KOPT-K1 (cell line): ENCODE results near the gene SLC7A14.

Experiments
- H3K27ac ChIP-seq: fragments of 200-600 bp; sonication (generic); 2 replicates; pipeline ENCODE4 v1.5.1; 2016; ENCODE audit warnings: antibody characterized with exemption, mild to moderate bottlenecking, low read depth, low read length; ENCODE audit not compliant: poor library complexity, severe bottlenecking
- H3K36me3 ChIP-seq: fragments of 200-600 bp; sonication (generic); 2 replicates; pipeline ENCODE4 v1.5.1; 2017; ENCODE audit warnings: antibody characterized with exemption, mild to moderate bottlenecking, low read length, moderate library complexity; ENCODE audit not compliant: insufficient read depth
- H3K9me3 ChIP-seq: fragments of 200-600 bp; sonication (generic); 2 replicates; pipeline ENCODE4 v1.5.1; 2017; ENCODE audit warnings: antibody characterized with exemption, low read length, mild to moderate bottlenecking; ENCODE audit not compliant: insufficient read depth, poor library complexity, severe bottlenecking

Gene SLC7A14

GRCh38 chr3:170531657-170532335 lies 54.1 kb downstream of the SLC7A14 start:
- Histone ChIP-seq H3K36me3 (no peaks in the 10 kb centered on the region), H3K9me3 (no peaks in the 10 kb centered on the region), H3K27ac (no peak overlapping the region)

DNA sequence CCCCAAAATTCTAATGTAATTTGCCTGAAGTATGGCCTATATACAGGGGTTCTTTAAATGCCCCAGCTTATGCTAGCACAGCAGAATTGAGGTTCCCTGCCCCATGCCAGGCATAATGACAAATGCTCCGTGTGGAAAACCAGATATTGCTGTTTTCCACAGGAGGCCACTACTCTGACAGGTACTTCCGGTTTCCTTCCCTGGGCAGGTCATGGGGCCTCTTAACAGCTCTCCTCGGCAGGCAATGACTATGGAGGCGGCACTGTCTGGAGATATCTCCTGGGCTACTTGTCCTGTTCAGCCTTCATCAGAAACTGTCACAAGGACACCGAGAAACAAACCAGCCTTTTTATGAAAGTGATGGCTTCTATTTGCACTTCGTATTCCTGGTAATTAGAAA lies 54.8 kb downstream of the SLC7A14 start:
- H3K9me3 ChIP-seq, result no peaks in the 10 kb centered on the region
- H3K27ac ChIP-seq, result no peak overlapping the region
- H3K36me3 ChIP-seq, result no peaks in the 10 kb centered on the region

- no peaks in the 10 kb centered on the region for H3K36me3 ChIP-seq
- no peak overlapping the region for H3K27ac ChIP-seq
- H3K9me3 ChIP-seq, result no peaks in the 10 kb centered on the region
Measured at GRCh38 chr3:170529912-170530311, 56.0 kb downstream of the SLC7A14 start.

DNA sequence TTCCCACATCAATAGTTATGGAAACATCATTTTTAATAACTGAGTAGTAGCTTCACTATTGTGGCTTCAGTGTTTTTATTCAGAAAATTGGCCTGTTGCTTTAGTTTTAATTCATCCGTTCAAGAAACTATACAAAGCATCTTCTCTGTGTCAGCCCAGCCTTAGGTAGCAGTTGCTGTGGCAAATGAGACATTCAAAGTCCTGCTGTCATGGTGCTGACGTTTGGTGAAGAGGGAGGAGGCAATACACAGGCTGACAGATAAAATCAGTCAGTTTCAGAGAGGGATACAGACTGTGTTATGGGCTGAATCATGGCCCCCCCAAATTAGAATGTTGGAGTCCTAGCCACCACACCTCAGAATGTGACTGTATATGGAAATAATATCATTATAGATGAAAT lies 56.5 kb downstream of the SLC7A14 start:
- Histone ChIP-seq H3K27ac (no peak overlapping the region), H3K36me3 (no peaks in the 10 kb centered on the region), H3K9me3 (no peaks in the 10 kb centered on the region)

GRCh38 chr3:170528726-170529125 lies 57.1 kb downstream of the SLC7A14 start:
- Histone ChIP-seq H3K9me3 (no peaks in the 10 kb centered on the region), H3K36me3 (no peaks in the 10 kb centered on the region), H3K27ac (no peak overlapping the region)

DNA sequence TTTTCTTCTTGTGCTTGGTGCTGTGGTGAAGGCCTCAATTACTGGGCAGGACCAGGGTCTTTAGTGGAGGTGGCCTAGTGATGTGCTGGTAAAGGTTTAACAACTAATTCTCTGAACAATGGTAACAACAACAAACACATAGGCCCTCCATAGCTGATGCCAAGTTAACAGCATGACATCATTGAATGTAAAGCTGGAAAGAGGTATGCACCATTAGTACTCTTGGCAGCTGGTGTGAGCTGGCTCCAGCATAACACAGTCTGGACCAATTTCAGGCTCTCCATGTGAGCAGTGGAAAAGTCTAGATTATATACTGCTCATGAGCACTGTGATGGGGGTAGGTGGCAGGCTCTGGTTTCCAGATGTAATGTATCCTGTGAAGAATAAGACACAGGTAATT lies 61.8 kb downstream of the SLC7A14 start:
- H3K36me3 ChIP-seq, result no peaks in the 10 kb centered on the region
- no peaks in the 10 kb centered on the region for H3K9me3 ChIP-seq
- no peak overlapping the region for H3K27ac ChIP-seq

- Histone ChIP-seq H3K27ac (no peak overlapping the region), H3K9me3 (no peaks in the 10 kb centered on the region)
Measured at GRCh38 chr3:170523248-170523647, 62.6 kb downstream of the SLC7A14 start.

GRCh38 chr3:170522201-170522600 lies 63.7 kb downstream of the SLC7A14 start:
- Histone ChIP-seq H3K27ac (no peak overlapping the region), H3K36me3 (no peaks in the 10 kb centered on the region), H3K9me3 (no peaks in the 10 kb centered on the region)

More at GRCh38 chr3:170523248-170523647, 62.6 kb downstream of the SLC7A14 start:
- no peaks in the 10 kb centered on the region for H3K36me3 ChIP-seq

GRCh38 chr3:170520996-170521395 lies 64.9 kb downstream of the SLC7A14 start:
- H3K36me3 ChIP-seq, result no peaks in the 10 kb centered on the region
- no peaks in the 10 kb centered on the region for H3K9me3 ChIP-seq
- no peak overlapping the region for H3K27ac ChIP-seq

DNA sequence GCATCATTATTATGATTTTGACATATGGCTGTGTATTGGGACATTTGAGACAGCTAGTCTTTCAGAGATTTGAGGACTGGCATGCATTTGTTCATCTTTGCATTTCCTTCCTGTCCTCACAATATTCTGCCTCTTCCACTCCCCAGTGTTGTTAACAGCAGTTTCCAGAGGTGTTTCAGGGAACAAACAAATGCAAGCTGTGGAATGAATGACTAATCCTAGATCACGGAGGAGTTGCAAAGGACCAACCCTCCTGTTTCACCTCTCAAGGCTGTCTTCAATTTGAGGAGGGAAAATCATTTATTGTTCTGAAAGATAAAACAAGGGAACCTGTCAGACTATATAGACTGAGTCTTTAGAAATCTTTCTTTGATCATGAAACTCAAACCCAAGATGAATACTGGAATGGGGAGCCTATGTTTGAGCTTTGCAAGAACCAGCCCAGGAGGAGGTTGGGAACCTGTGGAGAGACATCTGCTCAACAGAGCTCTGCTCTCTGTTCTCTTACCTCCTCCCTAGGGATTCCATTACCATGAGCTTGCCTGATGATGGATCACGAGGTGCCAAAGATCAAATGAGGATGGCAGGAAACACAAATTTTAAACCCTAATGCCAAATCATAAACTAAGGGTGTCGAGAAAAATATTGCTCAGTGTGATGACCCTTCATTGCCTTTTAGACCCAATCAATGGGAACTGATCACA lies 68.5 kb downstream of the SLC7A14 start:
- H3K36me3 ChIP-seq, result no peaks in the 10 kb centered on the region

DNA sequence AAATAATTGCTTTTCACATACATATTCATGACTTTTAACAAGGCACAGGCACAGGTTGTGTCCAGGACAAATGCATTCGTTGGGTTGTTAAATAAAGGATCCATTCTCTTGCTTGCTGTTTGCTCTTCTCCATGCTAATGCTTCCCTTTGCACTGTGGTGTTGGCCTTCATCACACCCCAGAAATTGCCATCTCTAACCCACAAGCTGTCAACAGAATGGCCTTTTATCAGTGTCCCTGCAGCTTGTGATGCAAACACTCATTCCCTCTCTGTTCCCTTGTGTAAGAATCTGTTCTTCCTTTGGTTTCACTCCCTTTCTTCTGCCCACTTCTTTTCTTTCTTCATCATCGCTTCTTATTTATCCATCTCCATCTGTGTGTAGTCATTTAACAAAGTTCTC lies 72.2 kb downstream of the SLC7A14 start:
- Histone ChIP-seq H3K27ac (no peak overlapping the region), H3K36me3 (no peaks in the 10 kb centered on the region), H3K9me3 (no peaks in the 10 kb centered on the region)

More for the DNA sequence above, 68.5 kb downstream of the SLC7A14 start:
- H3K9me3 ChIP-seq, result no peaks in the 10 kb centered on the region
- H3K27ac ChIP-seq, result no peak overlapping the region

GRCh38 chr3:170511371-170511770 lies 74.5 kb downstream of the SLC7A14 start:
- no peaks in the 10 kb centered on the region for H3K9me3 ChIP-seq
- no peak overlapping the region for H3K27ac ChIP-seq
- H3K36me3 ChIP-seq, result no peaks in the 10 kb centered on the region

- H3K36me3 ChIP-seq, result no peaks in the 10 kb centered on the region
- no peaks in the 10 kb centered on the region for H3K9me3 ChIP-seq
- no peak overlapping the region for H3K27ac ChIP-seq
Measured at GRCh38 chr3:170508839-170509238, 77.0 kb downstream of the SLC7A14 start.

- H3K9me3 ChIP-seq, result no peaks in the 10 kb centered on the region
- no peak overlapping the region for H3K27ac ChIP-seq
- H3K36me3 ChIP-seq, result no peaks in the 10 kb centered on the region
Measured at GRCh38 chr3:170508291-170508690, 77.6 kb downstream of the SLC7A14 start.

- no peak overlapping the region for H3K27ac ChIP-seq
- no peaks in the 10 kb centered on the region for H3K36me3 ChIP-seq
- H3K9me3 ChIP-seq, result no peaks in the 10 kb centered on the region
Measured at GRCh38 chr3:170507063-170507462, 78.8 kb downstream of the SLC7A14 start.

GRCh38 chr3:170506556-170506955 lies 79.3 kb downstream of the SLC7A14 start:
- no peaks in the 10 kb centered on the region for H3K9me3 ChIP-seq
- no peaks in the 10 kb centered on the region for H3K36me3 ChIP-seq
- no peak overlapping the region for H3K27ac ChIP-seq
